ENCODE measurements around the gene GAS5.
"Not testable (repeated sequence)": the region's sequence is repeated elsewhere in the genome, so short reads cannot be mapped to it uniquely, and the experiment has no call there.

GAS5 gene

GRCh38 chr1:173868266-173869020 lies 654 bp upstream of the GAS5 start, which contains the start of gene ZBTB37:
Gene ZBTB37 (plus strand): TSS chr1:173868380. CDS start chr1:173870226, 1,846 bp downstream.
- peak; percentile 77 to 83 for DNase-seq

GRCh38 chr1:173867141-173867752 lies 542 bp downstream of the GAS5 start:
- no peak for DNase-seq

GRCh38 chr1:173866413-173867115 lies 1.2 kb downstream of the GAS5 start:
- DNase-seq: no peak

GRCh38 chr1:173865468-173866164 lies 2.2 kb downstream of the GAS5 start:
- no peak for DNase-seq

- no peak for DNase-seq
Observed at GRCh38 chr1:173864179-173864867, 3.5 kb downstream of the GAS5 start.

GRCh38 chr1:173863224-173864161 lies 4.3 kb downstream of the GAS5 start:
- no peak for DNase-seq

- no peak for DNase-seq
Observed at GRCh38 chr1:173862769-173863223, 5.0 kb downstream of the GAS5 start.

GRCh38 chr1:173862146-173862768 lies 5.5 kb downstream of the GAS5 start:
- not testable (repeated sequence) for DNase-seq

GRCh38 chr1:173861731-173862145 lies 6.1 kb downstream of the GAS5 start:
- DNase-seq: no peak

- DNase-seq: no peak
Observed at GRCh38 chr1:173860065-173860464, 7.7 kb downstream of the GAS5 start.

GRCh38 chr1:173859547-173859946 lies 8.2 kb downstream of the GAS5 start:
- not testable (repeated sequence) for DNase-seq

- no peak for DNase-seq
Observed at GRCh38 chr1:173857363-173857917, 10.3 kb downstream of the GAS5 start.

GRCh38 chr1:173856903-173857302 lies 10.9 kb downstream of the GAS5 start:
- no peak for DNase-seq

GRCh38 chr1:173856014-173856413 lies 11.8 kb downstream of the GAS5 start:
- no peak for DNase-seq

- no peak for DNase-seq
Observed at GRCh38 chr1:173853074-173853473, 14.7 kb downstream of the GAS5 start.

- no peak for DNase-seq
Observed at GRCh38 chr1:173852105-173852504, 15.7 kb downstream of the GAS5 start.

GRCh38 chr1:173832748-173833147 lies 35.0 kb downstream of the GAS5 start:
- DNase-seq: no peak

GRCh38 chr1:173827611-173828010 lies 40.2 kb downstream of the GAS5 start:
- DNase-seq: no peak

GRCh38 chr1:173824315-173825081 lies 43.3 kb downstream of the GAS5 start, which contains the start of the genes CENPL and DARS2:
Gene CENPL (minus strand): TSS chr1:173824883. CDS start chr1:173811299, 13,584 bp downstream.
Gene DARS2 (plus strand): TSS chr1:173824673. CDS start chr1:173825230, 557 bp downstream.
- peak; percentile 96 for DNase-seq

Measured in NCI-H1930 (cell line).